ENCODE measurements around the gene GGTLC1. TPM values are rescaled to one million over a fixed set of nuclear protein-coding genes. Genes with fewer than 3 reads are reported as not detected.

GGTLC1 gene
- total RNA-seq, 6 experiments from 2014 or later, result not detected

DNA sequence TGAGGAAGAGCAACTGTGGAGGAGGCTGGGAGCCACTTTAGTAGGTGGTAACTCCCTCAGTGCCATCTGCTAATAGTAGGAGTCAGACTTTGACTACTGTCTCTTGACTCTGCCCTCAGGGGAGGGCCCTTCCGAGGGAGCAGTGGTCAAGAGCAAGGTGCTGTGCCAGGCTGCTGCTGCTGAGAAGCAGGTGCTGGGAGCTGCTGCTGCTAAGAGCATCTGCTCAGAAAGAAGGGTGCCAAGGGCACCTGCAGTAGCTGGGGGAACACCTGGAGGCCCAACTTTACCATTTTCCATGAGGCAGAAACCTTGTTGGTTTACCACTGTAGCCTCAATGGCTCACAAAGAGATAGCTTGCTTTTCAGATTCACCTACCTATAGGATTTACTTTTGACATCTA lies 18.5 kb downstream of the GGTLC1 start:
- DNase-seq, result no peak
- intact Hi-C loops (cut with DNase I), result no loop called here
- H3K4me1 ChIP-seq, result no peaks in the 10 kb centered on the region
- no peak for ATAC-seq
- H3K27me3 ChIP-seq, result no peaks in the 10 kb centered on the region
- H3K27ac ChIP-seq, result no peak overlapping the region
- no peaks in the 10 kb centered on the region for H3K9me3 ChIP-seq
- WGBS (ENCODE audit: insufficient coverage, low coverage, low lambda C conversion rate, missing lambda C conversion rate), result no CpG with 5 or more reads among the region's 1 CpG
- no peak overlapping the region for H3K4me3 ChIP-seq
- no peaks in the 10 kb centered on the region for H3K36me3 ChIP-seq
- TF ChIP-seq POLR2A (IDR thresholded peaks at IDR 0.05), result no peak
- TF ChIP-seq, protein P1, sequence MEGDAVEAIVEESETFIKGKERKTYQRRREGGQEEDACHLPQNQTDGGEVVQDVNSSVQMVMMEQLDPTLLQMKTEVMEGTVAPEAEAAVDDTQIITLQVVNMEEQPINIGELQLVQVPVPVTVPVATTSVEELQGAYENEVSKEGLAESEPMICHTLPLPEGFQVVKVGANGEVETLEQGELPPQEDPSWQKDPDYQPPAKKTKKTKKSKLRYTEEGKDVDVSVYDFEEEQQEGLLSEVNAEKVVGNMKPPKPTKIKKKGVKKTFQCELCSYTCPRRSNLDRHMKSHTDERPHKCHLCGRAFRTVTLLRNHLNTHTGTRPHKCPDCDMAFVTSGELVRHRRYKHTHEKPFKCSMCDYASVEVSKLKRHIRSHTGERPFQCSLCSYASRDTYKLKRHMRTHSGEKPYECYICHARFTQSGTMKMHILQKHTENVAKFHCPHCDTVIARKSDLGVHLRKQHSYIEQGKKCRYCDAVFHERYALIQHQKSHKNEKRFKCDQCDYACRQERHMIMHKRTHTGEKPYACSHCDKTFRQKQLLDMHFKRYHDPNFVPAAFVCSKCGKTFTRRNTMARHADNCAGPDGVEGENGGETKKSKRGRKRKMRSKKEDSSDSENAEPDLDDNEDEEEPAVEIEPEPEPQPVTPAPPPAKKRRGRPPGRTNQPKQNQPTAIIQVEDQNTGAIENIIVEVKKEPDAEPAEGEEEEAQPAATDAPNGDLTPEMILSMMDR (IDR thresholded peaks at IDR 0.05), result no peak

DNA sequence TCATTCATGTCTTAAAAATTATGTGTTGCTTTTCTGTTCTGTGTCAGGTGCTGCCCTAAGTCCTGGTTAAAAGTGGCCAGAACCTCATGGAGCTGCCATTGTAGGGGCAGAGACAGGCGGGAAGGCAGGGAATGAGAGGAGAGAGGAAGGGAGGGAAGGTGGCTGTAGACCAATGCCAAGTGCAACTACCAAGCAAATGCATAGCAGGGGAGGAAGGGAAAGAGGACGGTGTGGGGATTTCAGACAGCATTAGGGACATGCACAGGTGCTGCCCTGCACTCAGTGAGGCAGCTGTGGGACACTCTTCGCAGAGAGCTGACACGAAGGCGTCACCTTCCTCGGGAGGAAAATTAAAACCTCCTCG lies 21.0 kb downstream of the GGTLC1 start:
- no peak for DNase-seq
- H3K36me3 ChIP-seq, result no peaks in the 10 kb centered on the region
- H3K27me3 ChIP-seq, result no peaks in the 10 kb centered on the region
- TF ChIP-seq POLR2A (IDR thresholded peaks at IDR 0.05), result no peak
- TF ChIP-seq, protein P1 (IDR thresholded peaks at IDR 0.05), result no peak
- H3K27ac ChIP-seq, result no peak overlapping the region
- intact Hi-C loops (cut with DNase I), result no loop called here
- no peak overlapping the region for H3K4me3 ChIP-seq
- whole genome bisulfite sequencing (ENCODE audit: insufficient coverage, low coverage, low lambda C conversion rate, missing lambda C conversion rate), result 17% methylated on average over 3 of the region's 7 CpGs
- H3K4me1 ChIP-seq, result no peaks in the 10 kb centered on the region
- H3K9me3 ChIP-seq, result no peaks in the 10 kb centered on the region
- no peak for ATAC-seq

DNA sequence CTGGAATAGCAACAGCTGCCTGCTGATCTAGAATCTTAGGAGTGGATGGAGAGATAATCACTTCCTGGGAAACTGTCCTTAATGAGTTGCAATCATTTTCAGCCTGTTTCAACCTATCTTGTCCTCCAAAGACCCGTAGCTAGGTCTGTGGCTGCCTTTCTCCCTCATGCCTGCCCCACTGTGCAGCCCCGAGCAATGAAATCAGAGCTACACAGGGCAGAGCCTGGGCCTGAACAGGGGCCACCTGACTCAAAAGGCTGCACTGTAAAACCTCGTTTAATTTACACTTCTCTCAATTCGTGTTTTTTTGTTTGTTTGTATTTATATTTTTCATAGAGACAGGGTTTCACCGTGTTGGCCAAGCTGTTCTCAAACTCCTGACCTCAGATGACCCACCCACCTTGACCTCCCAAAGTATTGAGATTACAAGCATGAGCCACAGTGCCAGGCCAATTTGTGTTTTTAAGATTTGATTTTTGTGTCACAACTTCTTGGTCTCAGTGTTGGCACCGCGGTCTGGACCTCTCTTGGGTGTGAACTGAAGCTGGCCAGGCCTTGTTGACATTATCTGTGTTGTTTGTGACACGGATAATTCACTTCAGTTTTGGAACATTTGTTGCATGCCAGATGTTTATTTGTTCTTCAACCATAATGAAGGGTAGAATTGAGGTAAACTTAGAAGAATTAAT lies 21.5 kb downstream of the GGTLC1 start:
- no peak for TF ChIP-seq POLR2A (IDR thresholded peaks at IDR 0.05)
- TF ChIP-seq, protein P1 (IDR thresholded peaks at IDR 0.05), result no peak
- intact Hi-C loops (cut with DNase I), result no loop called here
- ATAC-seq, result no peak
- Histone ChIP-seq H3K4me3 (no peak overlapping the region), H3K9me3 (no peaks in the 10 kb centered on the region), H3K27ac (no peak overlapping the region), H3K4me1 (no peaks in the 10 kb centered on the region), H3K36me3 (no peaks in the 10 kb centered on the region), H3K27me3 (no peaks in the 10 kb centered on the region)
- DNase-seq, result no peak
- WGBS (ENCODE audit: insufficient coverage, low coverage, low lambda C conversion rate, missing lambda C conversion rate), result 54% methylated on average over 8 of the region's 8 CpGs

DNA sequence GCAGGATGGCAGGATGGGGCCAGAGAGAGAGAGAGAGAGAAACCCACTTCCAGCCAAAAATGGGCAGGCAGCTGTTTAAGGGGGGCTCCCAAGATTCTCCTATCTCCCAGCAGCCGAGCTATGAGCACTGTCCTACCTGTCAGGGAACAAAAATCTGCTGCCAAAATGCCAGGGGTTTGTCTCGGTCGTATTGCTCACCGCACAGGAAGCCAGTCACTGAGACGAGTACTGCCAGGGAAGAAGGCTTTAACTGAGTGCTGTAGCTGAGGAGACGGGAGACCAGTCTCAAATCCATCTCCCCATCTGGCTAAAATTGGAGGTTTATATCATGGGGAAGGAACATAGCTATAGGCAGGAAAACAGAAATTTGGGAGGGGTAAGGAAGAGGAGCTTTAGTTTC lies 22.3 kb downstream of the GGTLC1 start:
- intact Hi-C loops (cut with DNase I), result no loop called here
- no peak overlapping the region for H3K4me3 ChIP-seq
- no peak for DNase-seq
- TF ChIP-seq, protein P1 (IDR thresholded peaks at IDR 0.05), result no peak
- no peak for TF ChIP-seq POLR2A (IDR thresholded peaks at IDR 0.05)
- H3K27ac ChIP-seq, result no peak overlapping the region
- ATAC-seq, result no peak
- no peaks in the 10 kb centered on the region for H3K4me1 ChIP-seq
- H3K9me3 ChIP-seq, result no peaks in the 10 kb centered on the region
- H3K27me3 ChIP-seq, result no peaks in the 10 kb centered on the region
- H3K36me3 ChIP-seq, result no peaks in the 10 kb centered on the region
- WGBS (ENCODE audit: insufficient coverage, low coverage, low lambda C conversion rate, missing lambda C conversion rate), result 70% methylated on average over 6 of the region's 6 CpGs

- ATAC-seq (no peak), DNase-seq (no peak)
- no peaks in the 10 kb centered on the region for H3K4me1 ChIP-seq
- H3K9me3 ChIP-seq, result no peaks in the 10 kb centered on the region
- TF ChIP-seq, protein P1 (IDR thresholded peaks at IDR 0.05), result no peak
- no peak for TF ChIP-seq POLR2A (IDR thresholded peaks at IDR 0.05)
- no peaks in the 10 kb centered on the region for H3K36me3 ChIP-seq
- H3K27ac ChIP-seq, result no peak overlapping the region
- intact Hi-C loops (cut with DNase I), result no loop called here
- WGBS (ENCODE audit: insufficient coverage, low coverage, low lambda C conversion rate, missing lambda C conversion rate), result 29% methylated on average over 1 of the region's 1 CpG
- H3K27me3 ChIP-seq, result no peaks in the 10 kb centered on the region
- H3K4me3 ChIP-seq, result no peak overlapping the region
Measured at GRCh38 chr20:23963941-23964340, 24.6 kb downstream of the GGTLC1 start.
